Vagina (tissue), 2 donors: ENCODE measurements around the gene PDE4C.

ENCODE experiments used
- CTCF ChIP-seq, 3 experiments: fragments of 450-650 bp in 2 of 3; fragments of 200-600 bp in 1 of 3; sonication (generic) in 1 of 3; IDR thresholded peaks; one replicate each; pipeline ENCODE4 v1.5.1; 2017 to 2019; ENCODE audit warnings: antibody characterized with exemption in 3 of 3, mild to moderate bottlenecking in 2 of 3, moderate library complexity in 2 of 3
- POLR2A ChIP-seq, 2 donors: fragments of 450-650 bp; IDR thresholded peaks; one replicate each; pipeline ENCODE4 v1.6.1; 2017; ENCODE audit warnings: antibody characterized with exemption in 2 of 2, mild to moderate bottlenecking in 2 of 2, moderate library complexity in 2 of 2
- POLR2AphosphoS5 ChIP-seq, 2 donors: sonication (generic); formaldehyde crosslinking; IDR thresholded peaks; one replicate each; pipeline ENCODE4 v1.9.0; 2017; ENCODE audit warnings: antibody characterized with exemption in 2 of 2, mild to moderate bottlenecking in 2 of 2, low read depth in 1 of 2; ENCODE audit not compliant: insufficient read depth in 1 of 2

DNA sequence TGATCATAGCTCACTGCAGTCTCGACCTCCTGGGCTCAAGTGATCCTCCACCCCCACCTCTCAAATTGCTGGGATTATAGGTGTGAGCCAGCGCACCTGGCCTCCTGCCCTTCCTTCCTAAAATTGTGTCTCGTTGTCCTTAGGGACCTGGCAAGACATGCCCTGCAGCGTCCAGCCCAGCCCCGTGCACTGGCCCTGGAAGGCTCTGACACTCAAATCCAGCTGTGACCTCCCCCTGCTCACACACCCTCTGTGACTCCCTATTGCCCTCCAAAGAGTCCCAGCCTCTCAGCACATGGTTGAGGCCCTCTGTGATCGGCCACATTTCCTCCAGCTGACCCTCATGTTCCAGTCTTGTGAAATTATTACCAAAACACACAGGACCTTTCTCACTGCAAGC is 28.3 kb downstream of the PDE4C start:
- no peak for TF ChIP-seq CTCF (IDR thresholded peaks at IDR 0.05)
- no peak for TF ChIP-seq POLR2AphosphoS5 (IDR thresholded peaks at IDR 0.05; ENCODE audit: insufficient read depth in 1 of 2, low read depth in 1 of 2)
- TF ChIP-seq POLR2A (IDR thresholded peaks at IDR 0.05) = no peak
